PFSK-1 (cell line): Measurements from ENCODE around the gene DPYSL3.

Experiments used
- POLR2AphosphoS5 ChIP-seq: IDR thresholded peaks from 2 replicates; pipeline ENCODE4 v1.6.1; 2012; ENCODE audit warnings: low read depth, mild to moderate bottlenecking, control low read depth, low read length, moderate library complexity
- TAF1 ChIP-seq: IDR thresholded peaks from 2 replicates; pipeline ENCODE4 v1.6.1; 2012; ENCODE audit warnings: low read length, control low read depth, borderline replicate concordance; ENCODE audit not compliant: insufficient read depth
- TF ChIP-seq, protein P1 (sequence below), 2 experiments: IDR thresholded peaks; 2 replicates each; pipeline versions ENCODE4 v1.6.1 to v1.8.0; 2011 to 2012; ENCODE audit warnings: low read depth in 2 of 2, low read length in 2 of 2, control low read depth in 1 of 2, inconsistent platforms in 1 of 2, mild to moderate bottlenecking in 1 of 2, moderate library complexity in 1 of 2; ENCODE audit not compliant: insufficient read depth in 1 of 2

DNA sequence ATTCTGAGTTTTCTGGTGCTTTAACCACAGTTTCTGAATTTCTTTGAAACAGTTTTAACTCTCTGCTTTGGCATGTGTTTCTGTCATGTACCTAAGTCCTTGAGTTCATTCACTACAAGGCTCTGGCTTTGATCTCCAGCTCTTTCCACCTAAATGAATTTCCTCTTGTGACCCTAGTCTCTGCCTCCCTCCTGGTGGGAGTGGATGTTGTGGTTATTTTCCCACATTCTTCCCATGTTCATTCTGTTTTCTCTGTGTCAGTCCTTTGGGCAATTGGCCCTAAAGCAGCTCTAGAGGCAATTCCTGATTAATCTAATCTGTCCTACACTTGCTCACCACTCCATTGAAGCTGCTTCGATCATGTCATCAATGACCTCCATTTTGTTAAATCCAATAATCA lies 28.4 kb upstream of the DPYSL3 start:
- TF ChIP-seq, protein P1, sequence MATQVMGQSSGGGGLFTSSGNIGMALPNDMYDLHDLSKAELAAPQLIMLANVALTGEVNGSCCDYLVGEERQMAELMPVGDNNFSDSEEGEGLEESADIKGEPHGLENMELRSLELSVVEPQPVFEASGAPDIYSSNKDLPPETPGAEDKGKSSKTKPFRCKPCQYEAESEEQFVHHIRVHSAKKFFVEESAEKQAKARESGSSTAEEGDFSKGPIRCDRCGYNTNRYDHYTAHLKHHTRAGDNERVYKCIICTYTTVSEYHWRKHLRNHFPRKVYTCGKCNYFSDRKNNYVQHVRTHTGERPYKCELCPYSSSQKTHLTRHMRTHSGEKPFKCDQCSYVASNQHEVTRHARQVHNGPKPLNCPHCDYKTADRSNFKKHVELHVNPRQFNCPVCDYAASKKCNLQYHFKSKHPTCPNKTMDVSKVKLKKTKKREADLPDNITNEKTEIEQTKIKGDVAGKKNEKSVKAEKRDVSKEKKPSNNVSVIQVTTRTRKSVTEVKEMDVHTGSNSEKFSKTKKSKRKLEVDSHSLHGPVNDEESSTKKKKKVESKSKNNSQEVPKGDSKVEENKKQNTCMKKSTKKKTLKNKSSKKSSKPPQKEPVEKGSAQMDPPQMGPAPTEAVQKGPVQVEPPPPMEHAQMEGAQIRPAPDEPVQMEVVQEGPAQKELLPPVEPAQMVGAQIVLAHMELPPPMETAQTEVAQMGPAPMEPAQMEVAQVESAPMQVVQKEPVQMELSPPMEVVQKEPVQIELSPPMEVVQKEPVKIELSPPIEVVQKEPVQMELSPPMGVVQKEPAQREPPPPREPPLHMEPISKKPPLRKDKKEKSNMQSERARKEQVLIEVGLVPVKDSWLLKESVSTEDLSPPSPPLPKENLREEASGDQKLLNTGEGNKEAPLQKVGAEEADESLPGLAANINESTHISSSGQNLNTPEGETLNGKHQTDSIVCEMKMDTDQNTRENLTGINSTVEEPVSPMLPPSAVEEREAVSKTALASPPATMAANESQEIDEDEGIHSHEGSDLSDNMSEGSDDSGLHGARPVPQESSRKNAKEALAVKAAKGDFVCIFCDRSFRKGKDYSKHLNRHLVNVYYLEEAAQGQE (IDR thresholded peaks at IDR 0.05; ENCODE audit: insufficient read depth in 1 of 2, low read depth in 2 of 2, low read length in 2 of 2) = 0 out of 4 replicates have a peak, but pooled peaks of 1 of the 2 experiments have one; percentile 29
- TF ChIP-seq TAF1 (0 out of 2 replicates have a peak, but pooled peaks have one; percentile 21), POLR2AphosphoS5 (no peak)
